Breast epithelium (tissue), 3 donors: ENCODE data around the gene DOLPP1.

Experiments used
- POLR2A ChIP-seq: fragments of 450-650 bp; IDR thresholded peaks from one replicate; pipeline ENCODE4 v1.6.1; 2016; ENCODE audit warnings: antibody characterized with exemption, mild to moderate bottlenecking, moderate library complexity
- POLR2AphosphoS5 ChIP-seq, 3 donors: sonication (generic); formaldehyde crosslinking; IDR thresholded peaks; one replicate each; pipeline ENCODE4 v1.6.1; 2017; ENCODE audit warnings: antibody characterized with exemption in 3 of 3
- TF ChIP-seq, protein P1 (sequence below), 3 donors: fragments of 450-650 bp; IDR thresholded peaks; one replicate each; pipeline ENCODE4 v1.5.1; 2016 to 2017; ENCODE audit warnings: antibody characterized with exemption in 3 of 3, mild to moderate bottlenecking in 3 of 3, moderate library complexity in 3 of 3

DNA sequence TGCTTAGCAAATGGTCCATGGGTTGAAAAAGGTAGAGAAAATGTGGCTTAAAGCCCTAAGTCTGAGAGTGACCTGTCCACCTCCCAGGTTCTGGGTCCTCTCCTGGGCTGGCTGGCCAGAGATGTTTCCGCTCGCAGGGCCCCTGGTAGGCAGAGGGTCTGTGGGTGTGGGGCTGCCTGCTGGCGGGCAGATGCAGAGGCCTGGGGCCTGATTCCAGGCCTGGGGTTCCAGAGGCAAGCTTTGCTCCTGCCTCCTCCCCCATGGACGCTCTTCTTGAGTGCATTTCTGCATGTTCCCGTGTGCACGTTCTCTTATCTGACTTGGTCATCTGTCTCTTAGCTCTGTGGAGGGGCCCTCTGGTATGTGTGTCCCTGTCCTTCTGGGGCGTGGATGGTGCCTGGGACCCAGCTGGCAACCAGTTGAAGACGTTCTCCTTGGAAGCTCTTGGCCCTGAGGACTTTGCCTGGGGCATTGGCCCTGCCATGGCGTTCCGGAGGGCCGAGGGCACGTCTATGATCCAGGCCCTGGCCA, 40.7 kb upstream of the DOLPP1 start:
- TF ChIP-seq, protein P1, sequence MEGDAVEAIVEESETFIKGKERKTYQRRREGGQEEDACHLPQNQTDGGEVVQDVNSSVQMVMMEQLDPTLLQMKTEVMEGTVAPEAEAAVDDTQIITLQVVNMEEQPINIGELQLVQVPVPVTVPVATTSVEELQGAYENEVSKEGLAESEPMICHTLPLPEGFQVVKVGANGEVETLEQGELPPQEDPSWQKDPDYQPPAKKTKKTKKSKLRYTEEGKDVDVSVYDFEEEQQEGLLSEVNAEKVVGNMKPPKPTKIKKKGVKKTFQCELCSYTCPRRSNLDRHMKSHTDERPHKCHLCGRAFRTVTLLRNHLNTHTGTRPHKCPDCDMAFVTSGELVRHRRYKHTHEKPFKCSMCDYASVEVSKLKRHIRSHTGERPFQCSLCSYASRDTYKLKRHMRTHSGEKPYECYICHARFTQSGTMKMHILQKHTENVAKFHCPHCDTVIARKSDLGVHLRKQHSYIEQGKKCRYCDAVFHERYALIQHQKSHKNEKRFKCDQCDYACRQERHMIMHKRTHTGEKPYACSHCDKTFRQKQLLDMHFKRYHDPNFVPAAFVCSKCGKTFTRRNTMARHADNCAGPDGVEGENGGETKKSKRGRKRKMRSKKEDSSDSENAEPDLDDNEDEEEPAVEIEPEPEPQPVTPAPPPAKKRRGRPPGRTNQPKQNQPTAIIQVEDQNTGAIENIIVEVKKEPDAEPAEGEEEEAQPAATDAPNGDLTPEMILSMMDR (IDR thresholded peaks at IDR 0.05): no peak
- no peak for TF ChIP-seq POLR2A
- no peak for TF ChIP-seq POLR2AphosphoS5 (IDR thresholded peaks at IDR 0.05)
